ENCODE results near the gene KLHL25. TPM values are rescaled to one million over a fixed set of nuclear protein-coding genes. Genes with fewer than 3 reads are reported as not detected.

The KLHL25 gene
- total and polyA plus RNA-seq, 2 of the 8 experiments (the other 6 are each of a cell fraction or from before 2014, with no cell fraction given): 16.5 to 22.0 TPM

DNA sequence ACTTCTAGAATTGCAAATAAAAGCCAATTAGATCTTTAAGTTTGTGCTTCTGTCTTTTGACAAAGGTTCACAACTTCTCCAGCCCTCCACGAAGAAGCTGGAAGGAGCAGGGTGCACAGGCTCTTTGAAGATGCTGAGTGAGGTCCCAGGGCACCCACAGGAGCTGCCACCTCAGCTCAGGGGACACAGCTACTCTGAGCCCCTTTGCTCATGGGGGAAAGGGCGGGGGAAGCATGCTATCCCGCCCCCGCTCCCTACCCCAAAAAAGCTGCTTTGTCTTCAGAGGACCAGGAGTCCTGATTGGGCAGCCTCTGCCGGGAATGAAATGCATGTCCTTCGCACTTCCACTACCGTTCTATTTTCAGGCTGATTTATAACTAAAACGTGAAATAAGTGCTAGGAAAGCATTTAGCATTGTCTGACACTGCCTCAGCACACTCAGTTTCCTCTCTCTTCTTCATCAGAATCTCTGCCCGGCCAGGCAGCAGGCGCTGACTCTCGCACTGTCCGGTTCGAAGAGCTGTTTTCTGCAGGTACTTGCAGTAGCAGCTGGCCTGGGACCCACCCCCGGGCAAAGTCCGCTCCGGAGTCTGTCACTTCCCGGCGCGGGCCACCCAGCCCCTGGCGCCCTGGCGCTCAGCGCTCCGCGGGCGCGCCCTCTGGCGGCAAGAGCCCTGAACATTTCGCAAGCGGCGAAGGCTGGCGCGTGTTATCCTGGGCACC lies 45.5 kb upstream of the KLHL25 start (continued):
- TF ChIP-seq, protein P1, sequence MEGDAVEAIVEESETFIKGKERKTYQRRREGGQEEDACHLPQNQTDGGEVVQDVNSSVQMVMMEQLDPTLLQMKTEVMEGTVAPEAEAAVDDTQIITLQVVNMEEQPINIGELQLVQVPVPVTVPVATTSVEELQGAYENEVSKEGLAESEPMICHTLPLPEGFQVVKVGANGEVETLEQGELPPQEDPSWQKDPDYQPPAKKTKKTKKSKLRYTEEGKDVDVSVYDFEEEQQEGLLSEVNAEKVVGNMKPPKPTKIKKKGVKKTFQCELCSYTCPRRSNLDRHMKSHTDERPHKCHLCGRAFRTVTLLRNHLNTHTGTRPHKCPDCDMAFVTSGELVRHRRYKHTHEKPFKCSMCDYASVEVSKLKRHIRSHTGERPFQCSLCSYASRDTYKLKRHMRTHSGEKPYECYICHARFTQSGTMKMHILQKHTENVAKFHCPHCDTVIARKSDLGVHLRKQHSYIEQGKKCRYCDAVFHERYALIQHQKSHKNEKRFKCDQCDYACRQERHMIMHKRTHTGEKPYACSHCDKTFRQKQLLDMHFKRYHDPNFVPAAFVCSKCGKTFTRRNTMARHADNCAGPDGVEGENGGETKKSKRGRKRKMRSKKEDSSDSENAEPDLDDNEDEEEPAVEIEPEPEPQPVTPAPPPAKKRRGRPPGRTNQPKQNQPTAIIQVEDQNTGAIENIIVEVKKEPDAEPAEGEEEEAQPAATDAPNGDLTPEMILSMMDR (IDR thresholded peaks at IDR 0.05; ENCODE audit: control extremely low read depth in 1 of 3, insufficient read depth in 1 of 3, low read depth in 1 of 3, low read length in 3 of 3): peak; percentile 78 to 96 (median 92)
- TF ChIP-seq CTBP2 (IDR thresholded peaks at IDR 0.05; ENCODE audit: borderline replicate concordance, insufficient read depth, insufficient read length, low read length) (no peak), CEBPB (IDR thresholded peaks at IDR 0.05; ENCODE audit: low read depth, low read length) (peak; percentile 93), SP1 (IDR thresholded peaks at IDR 0.05; ENCODE audit: low read depth, low read length) (peak; percentile 42; the same call in 1 of the 2 replicates), JUND (IDR thresholded peaks at IDR 0.05; ENCODE audit: low read length) (peak; percentile 15; the same call in 1 of the 2 replicates), BRCA1 (IDR thresholded peaks at IDR 0.05; ENCODE audit: low read depth, low read length) (no peak), EGR1 (IDR thresholded peaks at IDR 0.05; ENCODE audit: borderline replicate concordance, low read depth, low read length) (0 out of 2 replicates have a peak, but pooled peaks have one; percentile 16)
- TF ChIP-seq, protein P2, sequence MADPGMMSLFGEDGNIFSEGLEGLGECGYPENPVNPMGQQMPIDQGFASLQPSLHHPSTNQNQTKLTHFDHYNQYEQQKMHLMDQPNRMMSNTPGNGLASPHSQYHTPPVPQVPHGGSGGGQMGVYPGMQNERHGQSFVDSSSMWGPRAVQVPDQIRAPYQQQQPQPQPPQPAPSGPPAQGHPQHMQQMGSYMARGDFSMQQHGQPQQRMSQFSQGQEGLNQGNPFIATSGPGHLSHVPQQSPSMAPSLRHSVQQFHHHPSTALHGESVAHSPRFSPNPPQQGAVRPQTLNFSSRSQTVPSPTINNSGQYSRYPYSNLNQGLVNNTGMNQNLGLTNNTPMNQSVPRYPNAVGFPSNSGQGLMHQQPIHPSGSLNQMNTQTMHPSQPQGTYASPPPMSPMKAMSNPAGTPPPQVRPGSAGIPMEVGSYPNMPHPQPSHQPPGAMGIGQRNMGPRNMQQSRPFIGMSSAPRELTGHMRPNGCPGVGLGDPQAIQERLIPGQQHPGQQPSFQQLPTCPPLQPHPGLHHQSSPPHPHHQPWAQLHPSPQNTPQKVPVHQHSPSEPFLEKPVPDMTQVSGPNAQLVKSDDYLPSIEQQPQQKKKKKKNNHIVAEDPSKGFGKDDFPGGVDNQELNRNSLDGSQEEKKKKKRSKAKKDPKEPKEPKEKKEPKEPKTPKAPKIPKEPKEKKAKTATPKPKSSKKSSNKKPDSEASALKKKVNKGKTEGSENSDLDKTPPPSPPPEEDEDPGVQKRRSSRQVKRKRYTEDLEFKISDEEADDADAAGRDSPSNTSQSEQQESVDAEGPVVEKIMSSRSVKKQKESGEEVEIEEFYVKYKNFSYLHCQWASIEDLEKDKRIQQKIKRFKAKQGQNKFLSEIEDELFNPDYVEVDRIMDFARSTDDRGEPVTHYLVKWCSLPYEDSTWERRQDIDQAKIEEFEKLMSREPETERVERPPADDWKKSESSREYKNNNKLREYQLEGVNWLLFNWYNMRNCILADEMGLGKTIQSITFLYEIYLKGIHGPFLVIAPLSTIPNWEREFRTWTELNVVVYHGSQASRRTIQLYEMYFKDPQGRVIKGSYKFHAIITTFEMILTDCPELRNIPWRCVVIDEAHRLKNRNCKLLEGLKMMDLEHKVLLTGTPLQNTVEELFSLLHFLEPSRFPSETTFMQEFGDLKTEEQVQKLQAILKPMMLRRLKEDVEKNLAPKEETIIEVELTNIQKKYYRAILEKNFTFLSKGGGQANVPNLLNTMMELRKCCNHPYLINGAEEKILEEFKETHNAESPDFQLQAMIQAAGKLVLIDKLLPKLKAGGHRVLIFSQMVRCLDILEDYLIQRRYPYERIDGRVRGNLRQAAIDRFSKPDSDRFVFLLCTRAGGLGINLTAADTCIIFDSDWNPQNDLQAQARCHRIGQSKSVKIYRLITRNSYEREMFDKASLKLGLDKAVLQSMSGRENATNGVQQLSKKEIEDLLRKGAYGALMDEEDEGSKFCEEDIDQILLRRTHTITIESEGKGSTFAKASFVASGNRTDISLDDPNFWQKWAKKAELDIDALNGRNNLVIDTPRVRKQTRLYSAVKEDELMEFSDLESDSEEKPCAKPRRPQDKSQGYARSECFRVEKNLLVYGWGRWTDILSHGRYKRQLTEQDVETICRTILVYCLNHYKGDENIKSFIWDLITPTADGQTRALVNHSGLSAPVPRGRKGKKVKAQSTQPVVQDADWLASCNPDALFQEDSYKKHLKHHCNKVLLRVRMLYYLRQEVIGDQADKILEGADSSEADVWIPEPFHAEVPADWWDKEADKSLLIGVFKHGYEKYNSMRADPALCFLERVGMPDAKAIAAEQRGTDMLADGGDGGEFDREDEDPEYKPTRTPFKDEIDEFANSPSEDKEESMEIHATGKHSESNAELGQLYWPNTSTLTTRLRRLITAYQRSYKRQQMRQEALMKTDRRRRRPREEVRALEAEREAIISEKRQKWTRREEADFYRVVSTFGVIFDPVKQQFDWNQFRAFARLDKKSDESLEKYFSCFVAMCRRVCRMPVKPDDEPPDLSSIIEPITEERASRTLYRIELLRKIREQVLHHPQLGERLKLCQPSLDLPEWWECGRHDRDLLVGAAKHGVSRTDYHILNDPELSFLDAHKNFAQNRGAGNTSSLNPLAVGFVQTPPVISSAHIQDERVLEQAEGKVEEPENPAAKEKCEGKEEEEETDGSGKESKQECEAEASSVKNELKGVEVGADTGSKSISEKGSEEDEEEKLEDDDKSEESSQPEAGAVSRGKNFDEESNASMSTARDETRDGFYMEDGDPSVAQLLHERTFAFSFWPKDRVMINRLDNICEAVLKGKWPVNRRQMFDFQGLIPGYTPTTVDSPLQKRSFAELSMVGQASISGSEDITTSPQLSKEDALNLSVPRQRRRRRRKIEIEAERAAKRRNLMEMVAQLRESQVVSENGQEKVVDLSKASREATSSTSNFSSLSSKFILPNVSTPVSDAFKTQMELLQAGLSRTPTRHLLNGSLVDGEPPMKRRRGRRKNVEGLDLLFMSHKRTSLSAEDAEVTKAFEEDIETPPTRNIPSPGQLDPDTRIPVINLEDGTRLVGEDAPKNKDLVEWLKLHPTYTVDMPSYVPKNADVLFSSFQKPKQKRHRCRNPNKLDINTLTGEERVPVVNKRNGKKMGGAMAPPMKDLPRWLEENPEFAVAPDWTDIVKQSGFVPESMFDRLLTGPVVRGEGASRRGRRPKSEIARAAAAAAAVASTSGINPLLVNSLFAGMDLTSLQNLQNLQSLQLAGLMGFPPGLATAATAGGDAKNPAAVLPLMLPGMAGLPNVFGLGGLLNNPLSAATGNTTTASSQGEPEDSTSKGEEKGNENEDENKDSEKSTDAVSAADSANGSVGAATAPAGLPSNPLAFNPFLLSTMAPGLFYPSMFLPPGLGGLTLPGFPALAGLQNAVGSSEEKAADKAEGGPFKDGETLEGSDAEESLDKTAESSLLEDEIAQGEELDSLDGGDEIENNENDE (IDR thresholded peaks at IDR 0.05; ENCODE audit: insufficient replicate concordance, low read length): peak; percentile 46
